HG02642 (cell line): ENCODE data around the gene TTLL11.

Experiments
- ATAC-seq: cut with Tn5 transposase; IDR thresholded peaks from one replicate; pipeline ENCODE4 v1.9.1; 2021; ENCODE audit warnings: mild to moderate bottlenecking; ENCODE audit not compliant: unreplicated experiment, poor library complexity

Gene TTLL11

DNA sequence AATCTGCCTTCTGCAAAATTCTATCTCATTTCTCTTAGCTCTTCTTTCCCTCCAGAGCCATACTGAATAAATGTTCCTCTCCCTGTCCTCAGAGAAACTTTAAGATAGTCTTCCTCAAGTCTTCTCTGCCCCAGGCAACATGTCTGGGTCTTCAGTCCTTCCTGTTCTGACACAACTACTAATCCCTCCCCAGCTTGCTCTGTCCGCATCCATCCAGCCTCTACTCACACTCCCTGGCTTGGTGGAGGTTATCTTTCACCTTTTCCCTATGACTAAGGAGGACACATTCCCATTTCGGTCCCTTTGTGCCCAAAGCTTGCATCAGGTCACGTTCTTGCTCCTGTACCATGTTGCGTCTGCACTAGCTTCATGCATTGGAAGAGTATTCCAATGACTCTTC is 143.3 kb downstream of the TTLL11 start:
- no peak for ATAC-seq

DNA sequence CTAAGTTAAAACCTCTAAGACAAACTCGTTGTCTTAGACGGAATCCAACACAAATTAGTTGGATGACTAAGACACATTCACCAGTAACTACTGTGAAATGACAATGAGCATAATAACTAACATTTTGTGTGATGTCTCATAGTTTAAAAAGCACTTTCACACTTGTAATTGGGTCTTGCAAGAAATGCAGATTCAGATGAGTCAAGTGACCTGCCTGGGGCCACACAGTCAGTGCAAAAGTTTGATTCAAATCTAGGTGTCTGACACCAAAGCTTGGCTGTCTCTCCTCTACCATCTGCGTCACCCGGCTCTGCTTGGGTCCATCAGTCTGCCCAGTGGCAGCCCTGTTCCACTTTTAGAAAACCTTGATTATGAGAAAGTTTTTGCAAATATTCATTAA is 143.7 kb downstream of the TTLL11 start:
- ATAC-seq, result no peak

DNA sequence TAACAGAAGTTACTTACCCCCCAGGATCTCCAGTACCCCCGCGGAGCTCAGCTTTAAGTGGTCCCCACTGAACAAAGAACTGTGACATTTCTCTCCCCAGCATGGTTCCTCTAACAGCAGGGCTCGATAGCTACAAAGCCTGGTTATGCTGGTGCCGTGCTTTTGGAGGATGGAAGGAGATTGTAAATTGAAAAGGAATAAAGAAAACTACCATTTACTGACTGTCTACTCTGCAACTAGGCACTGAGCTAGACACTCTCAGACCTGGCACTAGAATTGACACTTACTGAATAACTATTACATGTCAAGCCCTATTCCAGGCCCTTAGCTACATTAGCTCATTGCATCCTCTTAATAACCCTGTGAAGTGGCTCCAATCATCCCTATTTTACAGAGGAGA is 145.3 kb downstream of the TTLL11 start:
- no peak for ATAC-seq

GRCh38 chr9:121946465-121946864 is 146.6 kb downstream of the TTLL11 start:
- ATAC-seq, result no peak

GRCh38 chr9:121945849-121946248 is 147.3 kb downstream of the TTLL11 start:
- ATAC-seq, result no peak

- ATAC-seq, result no peak
Observed at GRCh38 chr9:121945281-121945680, 147.8 kb downstream of the TTLL11 start.

GRCh38 chr9:121944711-121945191 is 148.4 kb downstream of the TTLL11 start:
- ATAC-seq, result no peak

DNA sequence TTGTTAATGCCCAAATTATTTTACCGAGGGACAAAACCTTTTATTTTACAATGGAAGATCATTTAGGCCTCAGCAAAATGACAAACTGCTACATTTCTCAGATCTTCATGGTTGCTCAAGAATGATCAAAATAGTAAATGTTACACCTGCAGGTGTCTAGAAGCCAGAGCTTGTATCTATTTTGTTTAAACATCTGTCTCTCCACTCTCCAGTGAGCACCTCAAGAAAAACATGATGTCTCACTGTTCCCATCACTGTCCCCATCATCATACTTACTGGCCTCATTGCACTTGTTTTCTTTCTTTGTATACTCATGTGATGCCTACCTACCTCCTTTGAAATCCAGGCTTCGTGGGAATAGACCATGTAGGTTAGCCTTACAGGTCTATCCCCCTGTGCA is 149.6 kb downstream of the TTLL11 start:
- ATAC-seq, result no peak

- no peak for ATAC-seq
Observed at GRCh38 chr9:121942866-121943382, 150.2 kb downstream of the TTLL11 start.

DNA sequence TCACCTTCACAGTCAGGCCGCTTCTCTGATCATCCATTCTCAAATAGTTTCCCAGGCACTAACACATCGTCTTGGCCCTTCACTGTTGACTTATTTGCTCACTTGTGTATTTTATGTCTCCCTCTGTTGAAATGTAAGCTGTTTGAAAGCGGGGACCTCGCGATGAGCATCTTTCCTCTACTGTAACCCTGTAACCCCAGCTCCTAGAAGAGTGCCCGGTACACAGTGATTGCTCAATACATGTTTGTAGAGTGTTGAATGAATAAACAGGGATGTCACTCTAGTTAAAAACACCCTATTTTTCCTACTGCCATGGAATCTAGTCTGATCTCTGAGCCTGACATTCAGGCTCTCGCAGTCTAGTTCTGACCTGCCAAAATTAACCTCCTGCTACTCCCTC is 150.8 kb downstream of the TTLL11 start:
- no peak for ATAC-seq

- ATAC-seq, result no peak
Observed at GRCh38 chr9:121939643-121940042, 153.5 kb downstream of the TTLL11 start.

DNA sequence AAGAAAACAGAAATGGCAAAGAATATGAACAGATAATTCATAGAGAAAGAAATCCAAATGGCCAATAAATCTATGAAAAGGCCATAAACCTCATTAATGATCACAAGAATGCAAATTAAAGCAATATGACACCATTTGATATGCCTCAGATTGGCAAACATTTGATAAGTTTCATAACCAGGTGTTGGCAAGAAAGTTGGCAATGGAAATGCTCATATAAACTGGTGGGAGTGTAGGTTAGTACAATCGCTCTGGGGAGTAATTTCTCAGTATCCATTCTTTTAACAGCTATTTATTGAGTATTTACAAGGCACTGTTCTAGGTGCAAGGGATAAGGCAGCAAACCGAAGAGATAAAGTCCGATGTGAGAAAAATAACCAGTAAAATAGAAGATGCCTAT is 154.5 kb downstream of the TTLL11 start:
- no peak for ATAC-seq

GRCh38 chr9:121937240-121937639 is 155.9 kb downstream of the TTLL11 start:
- no peak for ATAC-seq

- no peak for ATAC-seq
Observed at GRCh38 chr9:121935739-121936138, 157.4 kb downstream of the TTLL11 start.

DNA sequence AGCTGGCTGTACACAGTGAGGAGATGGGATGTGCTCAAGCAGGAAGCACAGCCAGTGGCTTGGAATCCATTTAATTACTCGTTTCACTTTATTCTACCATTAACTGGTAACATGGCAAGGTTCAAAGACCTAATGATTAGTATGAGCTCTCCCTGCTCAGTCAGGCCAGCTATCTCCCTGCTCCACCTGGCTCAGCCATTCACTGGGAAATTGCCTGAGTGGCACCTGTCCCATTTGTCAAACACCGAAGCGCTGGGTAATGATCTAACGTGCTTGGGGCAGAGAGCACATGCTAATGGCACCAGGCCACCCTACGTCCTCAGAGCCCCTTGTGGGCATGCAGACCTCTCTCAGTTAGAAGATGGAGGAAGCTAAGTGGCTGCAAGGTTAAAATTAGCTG is 162.2 kb downstream of the TTLL11 start:
- ATAC-seq, result no peak

DNA sequence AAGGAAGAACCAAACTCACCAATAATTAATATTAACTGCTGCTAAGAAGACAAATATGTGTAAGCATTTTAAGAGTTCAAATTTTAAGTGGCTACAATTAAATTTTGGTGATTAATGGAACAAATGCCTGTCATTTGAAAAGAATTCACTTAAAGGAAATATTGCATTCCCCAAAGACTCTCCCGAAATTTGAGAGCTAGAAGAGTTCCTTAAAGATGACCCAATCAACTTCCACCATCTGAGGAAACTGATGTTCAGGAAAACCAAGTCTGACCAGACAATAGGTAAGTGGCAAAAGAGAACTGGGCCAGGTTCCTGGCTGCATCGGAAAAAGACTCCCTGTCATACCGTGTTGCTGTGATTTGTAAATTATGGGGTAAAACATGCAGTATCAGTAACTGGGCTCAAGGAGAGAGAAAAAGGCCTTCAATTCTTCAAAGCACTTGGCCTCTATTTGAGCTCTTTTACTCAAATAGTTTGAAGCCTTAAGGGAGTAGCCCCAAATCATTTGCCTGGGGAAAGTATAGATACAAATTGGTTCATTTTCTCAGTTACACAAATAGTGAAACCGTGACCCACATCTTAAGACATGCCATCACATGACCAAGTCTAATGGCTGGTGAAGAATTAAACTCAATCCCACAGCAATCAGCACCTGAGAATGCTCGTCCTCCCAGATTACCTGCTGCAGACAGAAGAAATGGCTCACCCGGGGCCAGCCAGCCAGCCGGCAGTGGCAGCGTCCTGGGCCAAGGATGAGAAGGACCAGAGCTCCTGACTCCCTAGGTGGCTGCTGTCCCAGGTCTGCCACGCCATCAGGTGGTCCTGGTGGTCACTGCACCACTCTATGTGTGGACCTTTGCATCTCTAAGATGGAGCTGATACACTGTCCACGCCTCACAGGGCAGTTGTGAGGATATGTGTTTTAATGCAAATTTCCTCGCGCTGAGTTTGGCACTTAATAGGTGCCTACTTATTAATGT is 162.9 kb downstream of the TTLL11 start:
- ATAC-seq, result no peak

DNA sequence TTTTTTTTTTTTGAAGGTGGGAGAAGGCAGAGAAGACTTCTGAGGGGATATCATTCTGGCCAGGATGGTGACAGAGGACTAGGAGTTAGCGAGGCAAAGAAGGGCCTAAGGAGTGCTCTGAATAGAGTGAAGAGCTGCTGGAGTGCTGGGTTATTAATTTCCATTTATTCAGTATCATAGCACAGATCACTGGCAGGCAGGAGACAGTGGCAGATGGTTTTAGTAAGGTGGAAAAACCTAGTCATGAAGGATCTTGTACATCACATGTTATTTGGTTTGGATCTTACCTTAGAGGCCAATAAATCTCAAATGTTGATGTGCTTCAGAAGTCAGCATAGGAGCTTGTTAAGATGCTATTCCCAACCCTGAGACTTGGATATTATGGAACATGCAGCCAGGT is 165.5 kb downstream of the TTLL11 start:
- ATAC-seq, result no peak

- ATAC-seq, result no peak
Observed at GRCh38 chr9:121927081-121927480, 166.0 kb downstream of the TTLL11 start.

DNA sequence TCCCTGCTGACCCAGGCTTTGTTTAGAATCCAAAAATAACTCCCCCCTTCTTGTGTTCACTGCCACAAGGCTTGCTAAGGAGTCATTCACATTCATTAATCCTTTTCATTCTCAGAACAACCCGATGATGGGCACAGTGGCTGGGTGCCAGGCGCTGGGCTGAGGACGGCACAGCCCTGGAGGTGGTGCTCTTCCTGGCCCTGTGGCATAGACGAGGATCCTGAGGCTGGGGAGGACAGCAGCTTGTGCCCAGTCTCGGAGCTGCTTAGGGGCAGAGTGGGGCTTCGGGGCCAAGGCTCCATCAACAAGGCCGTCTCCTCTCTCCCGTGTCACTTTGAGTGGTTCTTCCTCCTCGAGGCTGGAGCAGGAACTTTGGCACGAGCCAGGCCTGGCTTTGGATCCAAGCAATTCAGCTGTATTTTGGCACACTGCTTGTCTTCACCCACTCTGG is 166.7 kb downstream of the TTLL11 start:
- no peak for ATAC-seq

DNA sequence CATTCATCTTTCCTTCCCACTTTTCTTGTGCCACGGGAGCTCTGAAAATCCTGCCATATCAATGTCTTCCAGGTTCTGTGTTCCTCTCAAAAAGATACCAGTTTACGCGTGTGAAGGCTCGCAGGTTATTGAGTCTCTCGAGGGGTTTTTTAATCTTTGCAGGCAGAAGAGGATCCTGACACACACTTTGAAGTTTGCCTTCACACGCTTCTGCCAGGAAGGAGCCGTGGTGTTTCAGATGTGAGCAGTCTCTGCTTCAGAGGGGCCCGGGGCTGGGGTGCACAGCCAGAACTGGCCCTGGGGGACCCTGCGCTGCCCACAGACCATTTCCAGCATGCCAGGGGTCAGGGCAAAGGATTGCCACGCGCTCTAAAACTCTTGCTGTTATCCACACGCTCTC is 167.2 kb downstream of the TTLL11 start:
- ATAC-seq, result no peak

DNA sequence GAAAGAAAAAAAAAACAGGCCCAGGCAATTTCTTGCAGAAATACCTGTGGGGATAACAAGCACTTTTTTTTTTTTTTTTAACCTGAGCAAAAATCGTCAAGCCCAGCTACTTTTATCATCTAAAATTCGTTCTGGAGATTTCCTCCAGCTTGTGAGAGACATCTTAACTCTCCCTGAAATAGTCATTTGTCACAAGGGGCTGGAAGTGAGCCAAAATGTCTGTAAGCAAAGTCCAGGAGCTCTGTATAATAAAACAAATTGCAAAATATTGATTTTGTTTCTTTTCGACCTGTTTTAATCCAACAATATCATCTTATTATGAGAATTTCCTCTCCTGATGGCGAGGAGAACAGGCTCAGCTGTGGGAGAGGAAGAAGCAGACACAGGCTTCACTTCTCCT is 168.4 kb downstream of the TTLL11 start:
- ATAC-seq, result no peak

DNA sequence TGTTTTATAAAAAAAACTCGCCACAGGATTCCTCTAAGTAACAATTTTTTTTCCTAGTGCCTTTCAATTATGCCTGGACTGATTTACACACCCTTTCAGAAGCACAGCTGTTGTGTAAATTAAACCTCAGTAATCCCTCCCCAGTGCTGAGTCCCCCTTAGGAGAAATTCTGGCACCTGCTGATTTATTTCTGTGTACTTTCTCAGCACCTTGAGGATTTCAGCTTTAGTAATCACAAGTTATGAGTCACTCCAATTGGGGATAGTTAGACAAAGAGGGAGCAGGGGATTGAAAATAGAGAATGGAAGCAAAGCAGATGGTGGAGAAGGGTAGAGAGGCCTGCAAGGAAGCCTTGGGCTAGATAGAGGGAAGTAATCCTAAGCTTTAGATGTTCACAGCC is 171.7 kb downstream of the TTLL11 start:
- no peak for ATAC-seq
